HepG2 (cell line): Measurements from ENCODE around the gene TAF1D. TPM values are rescaled to one million over a fixed set of nuclear protein-coding genes. Genes with fewer than 3 reads are reported as not detected.
A peak's percentile ranks its signal among the peaks of the same experiment; 100 is the strongest.

ENCODE experiments used
- BRD4 ChIP-seq: sonication (generic); formaldehyde crosslinking; IDR thresholded peaks from 2 replicates; pipeline ENCODE4 v1.4.0; 2020; ENCODE audit warnings: missing genetic modification reagents
- GABPA ChIP-seq, 2 experiments: IDR thresholded peaks; 2 replicates each; pipeline ENCODE4 v1.6.1; 2011 to 2016; ENCODE audit warnings: low read depth in 2 of 2, low read length in 1 of 2, missing biosample characterization in 1 of 2, missing genetic modification characterization in 1 of 2
- HNRNPH1 ChIP-seq: fragments of 200-400 bp; formaldehyde crosslinking; optimal IDR thresholded peaks from 2 replicates; pipeline ENCODE3; 2017; ENCODE audit warnings: mild to moderate bottlenecking, low read depth, low read length
- KLF6 ChIP-seq: IDR thresholded peaks from 2 replicates; pipeline ENCODE4 v1.8.0; 2016; ENCODE audit warnings: missing biosample characterization, missing genetic modification reagents
- MTA3 ChIP-seq: sonication (generic); formaldehyde crosslinking; IDR thresholded peaks from 2 replicates; pipeline ENCODE4 v1.4.0; 2020; ENCODE audit warnings: missing genetic modification reagents
- RORA ChIP-seq: sonication (generic); formaldehyde crosslinking; IDR thresholded peaks from 2 replicates; pipeline ENCODE4 v1.5.0; 2020; ENCODE audit warnings: mild to moderate bottlenecking, missing genetic modification reagents, moderate library complexity
- SATB2 ChIP-seq: sonication (generic); formaldehyde crosslinking; IDR thresholded peaks from 2 replicates; pipeline ENCODE4 v1.5.0; 2020; ENCODE audit warnings: missing genetic modification reagents
- TGIF2 ChIP-seq: IDR thresholded peaks from 2 replicates; pipeline ENCODE4 v1.6.1; 2016; ENCODE audit warnings: control low read depth, missing compliant biosample characterization
- THYN1 ChIP-seq: sonication (generic); formaldehyde crosslinking; IDR thresholded peaks from 2 replicates; pipeline ENCODE4 v1.8.1; 2023; ENCODE audit warnings: low read depth, mild to moderate bottlenecking, moderate library complexity, missing genetic modification reagents, borderline replicate concordance
- ZNF24 ChIP-seq: fragments of 450-650 bp; IDR thresholded peaks from 2 replicates; pipeline ENCODE4 v1.6.1; 2017; ENCODE audit warnings: antibody characterized with exemption, mild to moderate bottlenecking
- ZNF768 ChIP-seq: sonication (generic); formaldehyde crosslinking; IDR thresholded peaks from 2 replicates; pipeline ENCODE4 v1.4.0; 2020; ENCODE audit warnings: missing genetic modification reagents
- ZNF788 ChIP-seq: sonication (generic); formaldehyde crosslinking; IDR thresholded peaks from 2 replicates; pipeline ENCODE4 v1.5.0; 2020; ENCODE audit warnings: mild to moderate bottlenecking, missing genetic modification reagents, borderline replicate concordance
- polyA plus RNA-seq, 8 experiments: library from polyadenylated mRNA; depleted of rRNA in 3 of 8; stranded (reverse) in 7 of 8; unstranded in 1 of 8; fragments of >200 nt; fragmentation: Illumina TruSeq in 4 of 8; extraction: Trizol in 4 of 8; gene quantifications; 2 replicates each; pipeline versions ENCODE4 v1.2.1 to v1.2.3, GENCODE V29; 2011 to 2016; ENCODE audit warnings: low read depth in 4 of 8, missing spikeins in 1 of 8, mixed read lengths in 1 of 8; ENCODE audit not compliant: insufficient read depth in 1 of 8
- total RNA-seq, 5 experiments: library from RNA; depleted of rRNA; stranded (reverse); fragments of >200 nt; fragmentation: Illumina TruSeq; extraction: Trizol; gene quantifications; 2 replicates each; pipeline ENCODE4 v1.2.3, GENCODE V29; 2016; ENCODE audit warnings: low read depth in 1 of 5
- TF ChIP-seq, protein P1 (sequence below): sonication (generic); formaldehyde crosslinking; IDR thresholded peaks from 2 replicates; pipeline ENCODE4 v1.8.0; 2022; ENCODE audit warnings: missing genetic modification reagents, mild to moderate bottlenecking, moderate library complexity, borderline replicate concordance
- TF ChIP-seq, protein P2 (sequence below): sonication (generic); formaldehyde crosslinking; IDR thresholded peaks from 2 replicates; pipeline ENCODE4 v1.5.0; 2020; ENCODE audit warnings: mild to moderate bottlenecking, missing genetic modification reagents, borderline replicate concordance
- TF ChIP-seq, protein P3 (sequence below): sonication (generic); formaldehyde crosslinking; IDR thresholded peaks from 2 replicates; pipeline ENCODE4 v1.4.0; 2020; ENCODE audit warnings: low read depth, mild to moderate bottlenecking, missing genetic modification reagents
- TF ChIP-seq, protein P4 (sequence below): sonication (generic); formaldehyde crosslinking; conservative IDR thresholded peaks from 2 replicates; pipeline ENCODE4 v1.5.0; 2020; ENCODE audit warnings: missing genetic modification reagents

The TAF1D gene
- total and polyA plus RNA-seq, 2 of the 13 experiments (the other 11 are each of a cell fraction or from before 2014, with no cell fraction given): 132 to 207 TPM

DNA sequence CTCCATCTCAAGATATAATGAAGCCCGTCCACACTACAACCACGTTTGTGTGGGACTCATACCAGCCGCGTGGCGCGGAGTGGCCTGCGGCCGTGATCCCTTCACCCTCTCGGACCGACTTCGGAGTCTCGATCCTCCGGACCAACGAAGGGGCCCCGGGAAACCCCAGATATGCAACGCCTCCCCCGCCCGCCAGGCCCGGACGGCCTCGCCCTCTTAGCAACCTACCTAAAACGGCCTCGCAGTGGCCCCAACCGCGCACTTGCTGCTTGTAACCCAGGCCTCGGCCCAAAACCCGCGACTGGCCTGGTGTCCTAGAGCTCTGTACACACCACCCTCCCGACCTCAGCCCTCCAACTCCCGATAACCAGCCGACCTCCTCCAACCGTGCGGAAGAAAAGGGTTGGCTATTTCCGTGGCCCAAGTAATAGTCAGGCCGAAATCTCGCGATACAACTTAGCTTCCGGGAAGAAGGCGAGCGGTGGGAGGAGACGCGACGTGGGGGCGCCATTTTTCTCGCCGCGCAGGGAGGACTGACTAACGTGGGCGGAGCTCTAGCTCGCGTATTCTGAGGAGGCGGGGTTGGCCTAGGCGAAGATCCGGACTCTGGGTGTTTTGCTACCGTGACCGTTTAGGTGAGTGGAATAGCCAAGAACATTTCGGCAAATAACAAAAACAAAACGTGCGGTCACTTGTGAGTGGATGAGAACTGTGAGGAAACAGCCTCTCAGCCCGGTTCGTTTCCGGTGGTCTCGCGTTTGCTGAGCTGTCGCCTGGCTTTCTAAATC lies at the start of gene TAF1D, which contains the start of gene C11orf54 (continued):
- TF ChIP-seq, protein P1, sequence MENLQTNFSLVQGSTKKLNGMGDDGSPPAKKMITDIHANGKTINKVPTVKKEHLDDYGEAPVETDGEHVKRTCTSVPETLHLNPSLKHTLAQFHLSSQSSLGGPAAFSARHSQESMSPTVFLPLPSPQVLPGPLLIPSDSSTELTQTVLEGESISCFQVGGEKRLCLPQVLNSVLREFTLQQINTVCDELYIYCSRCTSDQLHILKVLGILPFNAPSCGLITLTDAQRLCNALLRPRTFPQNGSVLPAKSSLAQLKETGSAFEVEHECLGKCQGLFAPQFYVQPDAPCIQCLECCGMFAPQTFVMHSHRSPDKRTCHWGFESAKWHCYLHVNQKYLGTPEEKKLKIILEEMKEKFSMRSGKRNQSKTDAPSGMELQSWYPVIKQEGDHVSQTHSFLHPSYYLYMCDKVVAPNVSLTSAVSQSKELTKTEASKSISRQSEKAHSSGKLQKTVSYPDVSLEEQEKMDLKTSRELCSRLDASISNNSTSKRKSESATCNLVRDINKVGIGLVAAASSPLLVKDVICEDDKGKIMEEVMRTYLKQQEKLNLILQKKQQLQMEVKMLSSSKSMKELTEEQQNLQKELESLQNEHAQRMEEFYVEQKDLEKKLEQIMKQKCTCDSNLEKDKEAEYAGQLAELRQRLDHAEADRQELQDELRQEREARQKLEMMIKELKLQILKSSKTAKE (CRISPR knock-in tag): no peak
- TF ChIP-seq, protein P2, sequence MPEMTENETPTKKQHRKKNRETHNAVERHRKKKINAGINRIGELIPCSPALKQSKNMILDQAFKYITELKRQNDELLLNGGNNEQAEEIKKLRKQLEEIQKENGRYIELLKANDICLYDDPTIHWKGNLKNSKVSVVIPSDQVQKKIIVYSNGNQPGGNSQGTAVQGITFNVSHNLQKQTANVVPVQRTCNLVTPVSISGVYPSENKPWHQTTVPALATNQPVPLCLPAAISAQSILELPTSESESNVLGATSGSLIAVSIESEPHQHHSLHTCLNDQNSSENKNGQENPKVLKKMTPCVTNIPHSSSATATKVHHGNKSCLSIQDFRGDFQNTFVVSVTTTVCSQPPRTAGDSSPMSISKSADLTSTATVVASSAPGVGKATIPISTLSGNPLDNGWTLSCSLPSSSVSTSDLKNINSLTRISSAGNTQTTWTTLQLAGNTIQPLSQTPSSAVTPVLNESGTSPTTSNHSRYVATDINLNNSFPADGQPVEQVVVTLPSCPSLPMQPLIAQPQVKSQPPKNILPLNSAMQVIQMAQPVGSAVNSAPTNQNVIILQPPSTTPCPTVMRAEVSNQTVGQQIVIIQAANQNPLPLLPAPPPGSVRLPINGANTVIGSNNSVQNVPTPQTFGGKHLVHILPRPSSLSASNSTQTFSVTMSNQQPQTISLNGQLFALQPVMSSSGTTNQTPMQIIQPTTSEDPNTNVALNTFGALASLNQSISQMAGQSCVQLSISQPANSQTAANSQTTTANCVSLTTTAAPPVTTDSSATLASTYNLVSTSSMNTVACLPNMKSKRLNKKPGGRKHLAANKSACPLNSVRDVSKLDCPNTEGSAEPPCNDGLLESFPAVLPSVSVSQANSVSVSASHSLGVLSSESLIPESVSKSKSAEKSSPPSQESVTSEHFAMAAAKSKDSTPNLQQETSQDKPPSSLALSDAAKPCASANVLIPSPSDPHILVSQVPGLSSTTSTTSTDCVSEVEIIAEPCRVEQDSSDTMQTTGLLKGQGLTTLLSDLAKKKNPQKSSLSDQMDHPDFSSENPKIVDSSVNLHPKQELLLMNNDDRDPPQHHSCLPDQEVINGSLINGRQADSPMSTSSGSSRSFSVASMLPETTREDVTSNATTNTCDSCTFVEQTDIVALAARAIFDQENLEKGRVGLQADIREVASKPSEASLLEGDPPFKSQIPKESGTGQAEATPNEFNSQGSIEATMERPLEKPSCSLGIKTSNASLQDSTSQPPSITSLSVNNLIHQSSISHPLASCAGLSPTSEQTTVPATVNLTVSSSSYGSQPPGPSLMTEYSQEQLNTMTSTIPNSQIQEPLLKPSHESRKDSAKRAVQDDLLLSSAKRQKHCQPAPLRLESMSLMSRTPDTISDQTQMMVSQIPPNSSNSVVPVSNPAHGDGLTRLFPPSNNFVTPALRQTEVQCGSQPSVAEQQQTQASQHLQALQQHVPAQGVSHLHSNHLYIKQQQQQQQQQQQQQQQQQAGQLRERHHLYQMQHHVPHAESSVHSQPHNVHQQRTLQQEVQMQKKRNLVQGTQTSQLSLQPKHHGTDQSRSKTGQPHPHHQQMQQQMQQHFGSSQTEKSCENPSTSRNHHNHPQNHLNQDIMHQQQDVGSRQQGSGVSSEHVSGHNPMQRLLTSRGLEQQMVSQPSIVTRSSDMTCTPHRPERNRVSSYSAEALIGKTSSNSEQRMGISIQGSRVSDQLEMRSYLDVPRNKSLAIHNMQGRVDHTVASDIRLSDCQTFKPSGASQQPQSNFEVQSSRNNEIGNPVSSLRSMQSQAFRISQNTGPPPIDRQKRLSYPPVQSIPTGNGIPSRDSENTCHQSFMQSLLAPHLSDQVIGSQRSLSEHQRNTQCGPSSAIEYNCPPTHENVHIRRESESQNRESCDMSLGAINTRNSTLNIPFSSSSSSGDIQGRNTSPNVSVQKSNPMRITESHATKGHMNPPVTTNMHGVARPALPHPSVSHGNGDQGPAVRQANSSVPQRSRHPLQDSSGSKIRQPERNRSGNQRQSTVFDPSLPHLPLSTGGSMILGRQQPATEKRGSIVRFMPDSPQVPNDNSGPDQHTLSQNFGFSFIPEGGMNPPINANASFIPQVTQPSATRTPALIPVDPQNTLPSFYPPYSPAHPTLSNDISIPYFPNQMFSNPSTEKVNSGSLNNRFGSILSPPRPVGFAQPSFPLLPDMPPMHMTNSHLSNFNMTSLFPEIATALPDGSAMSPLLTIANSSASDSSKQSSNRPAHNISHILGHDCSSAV (CRISPR knock-in tag): no peak
- TF ChIP-seq, protein P3, sequence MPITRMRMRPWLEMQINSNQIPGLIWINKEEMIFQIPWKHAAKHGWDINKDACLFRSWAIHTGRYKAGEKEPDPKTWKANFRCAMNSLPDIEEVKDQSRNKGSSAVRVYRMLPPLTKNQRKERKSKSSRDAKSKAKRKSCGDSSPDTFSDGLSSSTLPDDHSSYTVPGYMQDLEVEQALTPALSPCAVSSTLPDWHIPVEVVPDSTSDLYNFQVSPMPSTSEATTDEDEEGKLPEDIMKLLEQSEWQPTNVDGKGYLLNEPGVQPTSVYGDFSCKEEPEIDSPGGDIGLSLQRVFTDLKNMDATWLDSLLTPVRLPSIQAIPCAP: no peak
- peak; percentile 66; the same call in 1 of the 2 replicates for TF ChIP-seq ZNF788
- no peak for TF ChIP-seq ZNF768
- TF ChIP-seq TGIF2 (CRISPR knock-in tag): peak; percentile 92
- TF ChIP-seq GABPA (IDR thresholded peaks at IDR 0.05; ENCODE audit: low read depth, low read length): peak; percentile 51
- TF ChIP-seq GABPA (CRISPR knock-in tag; IDR thresholded peaks at IDR 0.05; ENCODE audit: low read depth): peak; percentile 89
- no peak for TF ChIP-seq ZNF24
- TF ChIP-seq RORA: no peak
- TF ChIP-seq BRD4 (CRISPR knock-in tag): no peak; the same call in 1 of the 2 replicates
- TF ChIP-seq, protein P4, sequence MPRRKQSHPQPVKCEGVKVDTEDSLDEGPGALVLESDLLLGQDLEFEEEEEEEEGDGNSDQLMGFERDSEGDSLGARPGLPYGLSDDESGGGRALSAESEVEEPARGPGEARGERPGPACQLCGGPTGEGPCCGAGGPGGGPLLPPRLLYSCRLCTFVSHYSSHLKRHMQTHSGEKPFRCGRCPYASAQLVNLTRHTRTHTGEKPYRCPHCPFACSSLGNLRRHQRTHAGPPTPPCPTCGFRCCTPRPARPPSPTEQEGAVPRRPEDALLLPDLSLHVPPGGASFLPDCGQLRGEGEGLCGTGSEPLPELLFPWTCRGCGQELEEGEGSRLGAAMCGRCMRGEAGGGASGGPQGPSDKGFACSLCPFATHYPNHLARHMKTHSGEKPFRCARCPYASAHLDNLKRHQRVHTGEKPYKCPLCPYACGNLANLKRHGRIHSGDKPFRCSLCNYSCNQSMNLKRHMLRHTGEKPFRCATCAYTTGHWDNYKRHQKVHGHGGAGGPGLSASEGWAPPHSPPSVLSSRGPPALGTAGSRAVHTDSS: no peak
- TF ChIP-seq MTA3 (CRISPR knock-in tag): no peak
- TF ChIP-seq KLF6 (CRISPR knock-in tag): peak; percentile 83; the same call in 1 of the 2 replicates
- TF ChIP-seq HNRNPH1: peak; percentile 92
- TF ChIP-seq SATB2 (CRISPR knock-in tag): no peak
- no peak for TF ChIP-seq THYN1
